Thyroid gland (tissue), 4 donors: ENCODE measurements around the gene ZNF683.

Experiments
- CTCF ChIP-seq, 6 experiments: fragments of 200-600 bp in 3 of 6; fragments of 450-650 bp in 3 of 6; sonication (generic) in 3 of 6; IDR thresholded peaks; one replicate each; pipeline ENCODE4 v1.5.1; 2016 to 2019; ENCODE audit warnings: antibody characterized with exemption in 6 of 6, mild to moderate bottlenecking in 2 of 6, inconsistent platforms in 1 of 6, moderate library complexity in 1 of 6
- POLR2A ChIP-seq, 2 donors: fragments of 450-650 bp; IDR thresholded peaks; one replicate each; pipeline ENCODE4 v1.6.1; 2017; ENCODE audit warnings: antibody characterized with exemption in 2 of 2, mild to moderate bottlenecking in 2 of 2, moderate library complexity in 1 of 2

- TF ChIP-seq CTCF (IDR thresholded peaks at IDR 0.05) (no peak), POLR2A (IDR thresholded peaks at IDR 0.05) (no peak)
Measured at GRCh38 chr1:26399034-26399433, 26.5 kb upstream of the ZNF683 start.
